ENCODE measurements around the gene RPH3AL.
"Not testable (repeated sequence)": the region's sequence is repeated elsewhere in the genome, so short reads cannot be mapped to it uniquely, and the experiment has no call there.

RPH3AL gene

DNA sequence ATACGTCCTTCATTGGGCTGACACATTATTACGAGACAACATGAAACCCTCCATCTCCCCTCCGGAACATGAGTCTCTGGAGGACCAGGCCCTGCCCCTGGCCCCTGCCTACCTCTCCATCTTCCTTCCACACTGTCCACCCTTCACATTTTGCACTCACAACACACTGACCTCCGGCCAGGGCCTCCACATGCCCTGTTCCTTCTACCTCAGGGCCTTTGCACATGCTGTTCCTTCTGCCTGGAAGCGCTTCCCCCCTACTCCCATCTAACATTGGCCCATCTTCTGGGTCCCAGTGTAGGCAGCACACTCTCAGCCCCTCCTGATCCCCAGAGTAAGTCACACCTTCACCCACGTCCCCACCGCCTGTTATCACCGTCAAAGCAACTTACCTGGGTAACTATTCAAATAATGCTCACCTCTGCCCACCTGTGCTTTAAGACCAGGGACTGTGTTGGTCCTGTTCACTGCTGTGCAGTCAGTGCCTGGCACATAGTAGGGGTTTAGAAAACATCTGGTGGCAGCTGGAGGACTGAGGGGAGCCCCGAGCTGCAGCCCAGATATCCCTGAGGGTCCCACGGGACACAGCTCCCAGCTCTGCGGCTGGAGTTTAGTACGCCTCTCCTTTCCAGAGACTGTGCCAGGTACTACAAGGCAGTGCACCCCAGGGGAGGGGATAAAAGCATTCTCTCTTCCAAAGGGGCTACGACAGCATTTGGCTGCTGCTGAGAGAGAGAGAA lies 27.2 kb downstream of the RPH3AL start:
- no peak overlapping the region for H3K4me3 ChIP-seq
- H3K27ac ChIP-seq = no peak overlapping the region

DNA sequence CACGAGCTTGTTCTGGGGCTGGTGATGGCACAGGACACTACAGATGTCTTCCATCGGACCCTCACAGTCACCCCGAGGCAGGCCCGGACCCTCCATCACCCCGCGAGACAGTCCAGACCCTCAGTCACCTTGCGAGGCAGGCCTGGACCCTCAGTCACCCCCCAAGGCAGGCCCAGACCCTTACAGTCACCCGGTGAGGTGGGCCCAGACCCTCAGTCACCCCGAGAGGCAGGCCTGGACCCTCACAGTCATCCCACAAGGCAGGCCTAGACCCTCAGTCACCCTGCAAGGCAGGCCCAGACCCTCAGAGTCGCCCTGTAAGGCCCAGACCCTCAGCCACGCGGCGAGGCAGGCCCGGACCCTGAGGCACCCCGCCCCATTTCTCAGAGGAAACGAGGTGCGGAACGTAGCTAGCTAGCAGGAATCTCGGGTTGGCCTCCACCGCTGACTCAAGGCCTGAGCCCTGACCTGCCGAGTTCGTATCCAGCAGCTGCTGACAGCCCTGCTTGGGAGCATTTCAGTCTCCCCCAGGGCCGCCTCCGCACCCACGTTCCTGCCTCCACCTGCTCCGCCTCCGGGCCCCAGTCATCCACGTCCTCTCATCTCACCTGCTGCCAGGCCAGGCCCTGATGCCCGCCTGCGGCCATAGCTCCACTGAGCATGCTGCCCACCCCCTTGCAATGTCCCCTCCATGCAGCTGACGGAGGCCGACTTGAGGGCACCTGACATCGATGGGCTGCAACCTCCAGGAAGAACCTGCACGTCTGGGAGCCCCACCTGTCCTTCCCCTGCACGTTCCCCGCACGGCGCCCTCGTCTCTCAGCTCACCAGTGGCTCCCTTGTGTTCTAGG lies 28.7 kb downstream of the RPH3AL start:
- no peak overlapping the region for H3K4me3 ChIP-seq
- no peak overlapping the region for H3K27ac ChIP-seq

DNA sequence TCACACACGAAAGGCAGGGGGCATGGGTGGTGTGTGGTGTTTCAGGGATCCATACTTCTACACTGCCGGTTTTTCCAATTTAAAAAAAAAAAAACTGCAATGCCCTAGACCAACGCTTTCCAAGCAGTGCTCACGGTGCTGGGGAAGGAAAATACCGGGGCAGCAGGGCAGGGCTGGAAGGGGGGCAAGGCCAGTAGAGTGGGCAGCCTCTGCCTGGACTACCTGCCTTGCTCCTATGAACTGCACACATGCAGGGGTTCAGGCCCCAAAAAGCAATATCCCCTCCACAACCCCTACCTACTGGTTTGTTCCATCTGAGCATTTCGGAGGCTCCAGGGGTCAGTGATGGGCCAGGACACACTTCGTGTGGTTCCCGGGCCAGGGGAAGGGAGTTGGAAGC lies 29.4 kb downstream of the RPH3AL start:
- no peak overlapping the region for H3K4me3 ChIP-seq
- H3K27ac ChIP-seq = no peak overlapping the region

- H3K27ac ChIP-seq = no peak overlapping the region
- H3K4me3 ChIP-seq = no peak overlapping the region
Observed at GRCh38 chr17:322006-322780, 30.4 kb downstream of the RPH3AL start.

DNA sequence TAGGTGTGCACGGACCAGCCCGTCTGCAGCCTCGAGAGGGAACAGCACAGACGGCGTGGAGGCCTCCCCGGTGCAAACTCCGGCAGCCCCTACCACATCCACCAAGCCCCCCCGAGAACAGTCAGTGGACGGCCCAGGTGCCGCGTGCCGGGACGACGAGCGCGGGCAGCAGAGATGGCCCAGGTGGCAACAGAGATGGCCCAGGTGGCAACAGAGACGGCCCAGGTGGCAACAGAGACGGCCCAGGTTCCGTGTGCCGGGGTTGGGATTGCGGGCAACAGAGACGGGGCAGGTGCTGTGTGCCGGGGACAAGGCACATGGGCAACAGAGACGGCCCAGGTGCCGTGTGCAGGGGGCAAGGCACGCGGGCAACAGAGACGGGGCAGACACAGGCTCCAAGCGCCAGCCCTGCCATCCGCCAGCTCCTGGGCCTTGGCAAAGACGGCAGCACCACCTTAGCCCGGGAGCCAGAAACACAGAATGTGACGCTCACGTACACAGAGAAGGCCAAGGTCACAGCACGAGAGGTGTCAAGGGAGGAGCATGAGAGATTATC lies 31.1 kb downstream of the RPH3AL start:
- H3K4me3 ChIP-seq = no peak overlapping the region
- no peak overlapping the region for H3K27ac ChIP-seq

GRCh38 chr17:320809-321385 lies 31.7 kb downstream of the RPH3AL start:
- no peak overlapping the region for H3K27ac ChIP-seq
- no peak overlapping the region for H3K4me3 ChIP-seq

DNA sequence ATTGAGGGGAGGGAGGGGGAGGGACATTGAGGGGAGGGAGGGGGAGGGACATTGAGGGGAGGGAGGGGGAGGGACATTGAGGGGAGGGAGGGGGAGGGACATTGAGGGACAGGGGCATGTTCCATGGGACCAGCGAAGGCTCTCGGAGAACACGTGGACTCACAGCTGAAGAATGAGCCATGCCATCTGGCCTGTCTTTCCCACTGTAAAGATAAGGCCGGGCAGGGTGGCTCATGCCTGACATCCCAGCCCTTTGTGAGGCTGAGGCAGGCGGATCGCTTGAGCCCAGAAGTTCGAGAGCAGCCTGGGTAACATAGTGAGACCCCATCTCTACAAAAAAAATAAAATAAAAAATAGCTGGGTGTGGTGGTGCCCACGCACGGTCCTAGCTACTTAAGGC lies 32.5 kb downstream of the RPH3AL start:
- no peak overlapping the region for H3K4me3 ChIP-seq

GRCh38 chr17:319266-319665 lies 33.3 kb downstream of the RPH3AL start:
- Histone ChIP-seq H3K4me3 (no peak overlapping the region), H3K27ac (no peak overlapping the region)

More for the DNA sequence above, 32.5 kb downstream of the RPH3AL start:
- H3K27ac ChIP-seq = no peak overlapping the region

- not testable (repeated sequence) for H3K27ac ChIP-seq
Observed at GRCh38 chr17:317070-317469, 35.5 kb downstream of the RPH3AL start.

GRCh38 chr17:315399-315798 lies 37.2 kb downstream of the RPH3AL start:
- not testable (repeated sequence) for H3K4me3 ChIP-seq

More at GRCh38 chr17:317070-317469, 35.5 kb downstream of the RPH3AL start:
- H3K4me3 ChIP-seq = not testable (repeated sequence)

GRCh38 chr17:314614-314944 lies 38.0 kb downstream of the RPH3AL start:
- H3K4me3 ChIP-seq = not testable (repeated sequence)

More at GRCh38 chr17:315399-315798, 37.2 kb downstream of the RPH3AL start:
- H3K27ac ChIP-seq = not testable (repeated sequence)

GRCh38 chr17:313911-314613 lies 38.5 kb downstream of the RPH3AL start:
- no peak overlapping the region for H3K4me3 ChIP-seq
- H3K27ac ChIP-seq = no peak overlapping the region

More at GRCh38 chr17:314614-314944, 38.0 kb downstream of the RPH3AL start:
- H3K27ac ChIP-seq = not testable (repeated sequence)

- no peak overlapping the region for H3K4me3 ChIP-seq
- H3K27ac ChIP-seq = no peak overlapping the region
Observed at GRCh38 chr17:313231-313630, 39.4 kb downstream of the RPH3AL start.

GRCh38 chr17:312476-313148 lies 40.0 kb downstream of the RPH3AL start:
- no peak overlapping the region for H3K4me3 ChIP-seq
- no peak overlapping the region for H3K27ac ChIP-seq

GRCh38 chr17:311119-311782 lies 41.4 kb downstream of the RPH3AL start:
- no peak overlapping the region for H3K4me3 ChIP-seq
- no peak overlapping the region for H3K27ac ChIP-seq

GRCh38 chr17:310111-311010 lies 42.2 kb downstream of the RPH3AL start:
- no peak overlapping the region for H3K4me3 ChIP-seq
- no peak overlapping the region for H3K27ac ChIP-seq

GRCh38 chr17:309361-309888 lies 43.2 kb downstream of the RPH3AL start:
- H3K27ac ChIP-seq = no peak overlapping the region

More at GRCh38 chr17:309361-309888, 43.2 kb downstream of the RPH3AL start:
- H3K4me3 ChIP-seq = no peak overlapping the region
